Ramos (cell line): ENCODE measurements around the gene CCNB1IP1.

Experiments used
- in situ Hi-C: fragments of 300-500 bp; cut with MboI; formaldehyde crosslinking; loops from one replicate; pipeline ENCODE4 v1.14.3; 2022; ENCODE audit warnings: low sequenced_read_pairs; ENCODE audit not compliant: unreplicated experiment

CCNB1IP1 gene

DNA sequence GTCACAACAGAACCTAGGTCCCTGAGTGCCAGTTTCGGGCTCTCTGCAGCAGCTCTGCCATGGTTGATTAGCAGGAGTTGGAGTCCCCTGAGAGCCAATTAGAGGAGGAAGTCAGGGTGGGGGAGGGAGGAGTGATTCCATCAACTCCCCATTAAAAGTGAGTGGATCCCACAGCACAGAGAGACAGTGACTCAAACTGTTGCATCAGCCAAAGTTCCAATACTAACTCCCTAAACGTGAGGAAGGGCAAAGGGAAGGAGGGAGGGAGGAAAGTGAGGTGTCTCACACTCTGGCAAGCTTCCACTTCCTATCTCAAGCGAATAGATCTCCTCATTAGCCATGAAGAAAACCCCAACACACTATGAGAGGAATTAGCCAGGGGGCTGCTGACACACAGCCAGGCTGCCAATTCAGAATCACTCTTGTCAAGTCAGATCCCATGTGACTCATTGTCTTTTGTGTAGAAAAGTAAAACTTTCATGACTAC lies 70.4 kb downstream of the CCNB1IP1 start:
- in situ Hi-C loops = no loop called here
